ENCODE results near the gene PRDM11. TPM values are rescaled to one million over a fixed set of nuclear protein-coding genes. Genes with fewer than 3 reads are reported as not detected.
A peak's percentile ranks its signal among the peaks of the same experiment; 100 is the strongest.

PRDM11 gene
- total and polyA plus RNA-seq, 7 donors = 2.3 to 14.2 (median 7.2) TPM

GRCh38 chr11:45178890-45179671 lies 32.6 kb downstream of the PRDM11 start:
- TF ChIP-seq CTCF (IDR thresholded peaks at IDR 0.05) = no peak
- no peaks in the 10 kb centered on the region for H3K27me3 ChIP-seq (ENCODE audit: insufficient read depth in 3 of 3, low read length in 2 of 3)
- intact Hi-C loops (cut with DNase I) = loop anchor here in 1 of 2 donors (1.0 kb wide), 1 partner anchor 32 kb away; no protein-coding TSS in a partner anchor
- H3K4me3 ChIP-seq = no peak overlapping the region
- H3K27ac ChIP-seq = no peak overlapping the region
- WGBS, 3 donors = 72 to 84% (median 78%) methylated on average over 8 of the region's 8 CpGs
- DNase-seq (no peak), ATAC-seq (peak in 1 of 4 donors; percentile 2)
- H3K4me1 ChIP-seq = peaks cover 6% of the 10 kb centered on the region
- no peaks in the 10 kb centered on the region for H3K9me3 ChIP-seq
- H3K36me3 ChIP-seq (ENCODE audit: insufficient read depth in 1 of 2, low read depth in 1 of 2) = peaks cover 0 to 10% of the 10 kb centered on the region in 2 donors

DNA sequence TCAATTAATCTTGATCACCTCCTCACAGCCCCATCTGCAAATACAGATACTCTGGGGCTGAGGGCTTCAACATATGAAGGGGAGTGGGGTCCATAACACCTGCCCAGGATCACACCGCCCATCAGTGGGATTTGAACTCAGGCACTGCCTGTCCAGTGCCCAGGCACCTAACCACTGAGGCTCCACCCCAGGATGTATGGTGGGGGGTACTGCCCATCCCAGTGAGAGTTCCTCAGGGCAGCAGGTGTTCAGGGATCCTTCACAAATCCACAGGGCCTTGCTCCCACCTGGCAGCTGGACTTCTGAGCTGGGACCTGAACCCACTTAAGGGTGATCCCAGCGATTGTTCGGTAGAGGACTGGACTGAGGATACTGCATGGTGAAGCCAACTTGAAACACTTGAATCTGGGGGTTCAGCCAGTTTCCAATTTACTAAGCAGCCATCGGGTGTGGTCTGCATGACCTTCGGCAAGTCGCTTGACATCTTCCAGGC lies 33.3 kb downstream of the PRDM11 start:
- Histone ChIP-seq H3K4me3 (peak overlapping the region; percentile 71), H3K9me3 (no peaks in the 10 kb centered on the region), H3K36me3 (ENCODE audit: insufficient read depth in 1 of 2, low read depth in 1 of 2) (peaks cover 0 to 16% of the 10 kb centered on the region in 2 donors), H3K4me1 (peaks cover 6% of the 10 kb centered on the region), H3K27ac (peak overlapping the region; percentile 83), H3K27me3 (ENCODE audit: insufficient read depth in 3 of 3, low read length in 2 of 3) (no peaks in the 10 kb centered on the region)
- intact Hi-C loops (cut with DNase I) = loop anchor here (1.0 to 5.0 kb wide), 3 partner anchors 32 to 53 kb away; partner anchors contain the start of gene PRDM11 (in 1 of the 2)
- no peak for DNase-seq
- no peak for ATAC-seq
- no peak for TF ChIP-seq CTCF (IDR thresholded peaks at IDR 0.05)
- 29 to 39% (median 30%) methylated on average over 6 of the region's 6 CpGs for whole genome bisulfite sequencing, 3 donors

GRCh38 chr11:45180179-45180847 lies 33.9 kb downstream of the PRDM11 start:
- Histone ChIP-seq H3K4me1 (peaks cover 6% of the 10 kb centered on the region), H3K27me3 (ENCODE audit: insufficient read depth in 3 of 3, low read length in 2 of 3) (no peaks in the 10 kb centered on the region), H3K36me3 (ENCODE audit: insufficient read depth in 1 of 2, low read depth in 1 of 2) (peaks cover 0 to 21% of the 10 kb centered on the region in 2 donors), H3K27ac (peak overlapping the region; percentile 83), H3K4me3 (peak overlapping the region; percentile 71), H3K9me3 (no peaks in the 10 kb centered on the region)
- DNase-seq (peak; percentile 68 to 86), ATAC-seq (peak; percentile 83 to 88 (median 84))
- TF ChIP-seq CTCF (IDR thresholded peaks at IDR 0.05) = peak; percentile 53
- intact Hi-C loops (cut with DNase I) = loop anchor here in 1 of 2 donors (5.0 kb wide), 2 partner anchors 33 to 52 kb away; partner anchors contain the start of gene PRDM11
- WGBS, 3 donors = 1 to 3% (median 2%) methylated on average over 29 to 78 of the region's 78 CpGs

DNA sequence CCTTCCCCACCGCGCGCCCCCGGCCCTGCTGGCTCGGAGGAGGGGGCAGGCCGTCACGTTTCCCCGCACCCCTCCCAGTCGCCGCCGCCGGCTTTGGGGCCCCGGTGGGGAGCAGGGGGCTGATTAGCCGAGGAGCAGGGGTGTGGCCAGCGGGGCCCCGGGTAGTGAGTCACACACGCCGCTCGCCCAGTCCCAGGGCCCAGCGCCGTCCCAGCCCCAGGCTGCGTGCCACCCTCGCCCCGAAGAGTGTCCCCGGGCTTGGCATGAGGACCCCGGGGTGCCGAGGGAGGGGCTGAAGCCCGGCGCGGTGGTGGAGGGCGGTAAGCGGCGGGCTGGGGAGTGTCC lies 34.4 kb downstream of the PRDM11 start:
- intact Hi-C loops (cut with DNase I) = loop anchor here in 1 of 2 donors (5.0 kb wide), 2 partner anchors 34 to 51 kb away; partner anchors contain the start of gene PRDM11
- peak; percentile 80 to 89 for DNase-seq
- H3K4me1 ChIP-seq = peaks cover 6% of the 10 kb centered on the region

More for the DNA sequence above, 34.4 kb downstream of the PRDM11 start:
- Histone ChIP-seq H3K9me3 (no peaks in the 10 kb centered on the region), H3K27ac (peak overlapping the region; percentile 83), H3K4me3 (peak overlapping the region; percentile 71), H3K36me3 (ENCODE audit: insufficient read depth in 1 of 2, low read depth in 1 of 2) (peaks cover 0 to 21% of the 10 kb centered on the region in 2 donors), H3K27me3 (ENCODE audit: insufficient read depth in 3 of 3, low read length in 2 of 3) (no peaks in the 10 kb centered on the region)
- ATAC-seq = peak; percentile 78 to 87 (median 86)
- no peak for TF ChIP-seq CTCF (IDR thresholded peaks at IDR 0.05)
- WGBS, 3 donors = 3 to 12% (median 12%) methylated on average over 6 to 32 of the region's 33 CpGs

Measured in psoas muscle (tissue), 8 donors.